GM23338 (cell line): ENCODE results near the gene SACM1L. TPM values are rescaled to one million over a fixed set of nuclear protein-coding genes. Genes with fewer than 3 reads are reported as not detected.

Experiments used
- ATAC-seq: fragments of 200-7000 bp; cut with Tn5 transposase; 3 replicates; pipeline ENCODE4 v1.9.1; 2020
- DNase-seq: peaks from one replicate; pipeline ENCODE4 v3.0.0-alpha.2; 2015; ENCODE audit warnings: low spot score
- H2AFZ ChIP-seq: fragments of 200-600 bp; sonication (generic); 2 replicates; pipeline ENCODE4 v1.8.0; 2016; ENCODE audit warnings: antibody characterized with exemption, mild to moderate bottlenecking, moderate library complexity
- H3F3A ChIP-seq: fragments of 200-600 bp; sonication (generic); replicated peaks from 2 replicates; pipeline ENCODE4 v1.8.0; 2017; ENCODE audit warnings: antibody characterized with exemption, mixed run types, low read depth
- H3K27ac ChIP-seq: fragments of 200-600 bp; sonication (generic); 2 replicates; pipeline ENCODE4 v1.6.1; 2016; ENCODE audit warnings: low read depth
- H3K27me3 ChIP-seq: fragments of 200-600 bp; sonication (generic); 2 replicates; pipeline ENCODE4 v1.8.0; 2016; ENCODE audit warnings: mild to moderate bottlenecking, mixed run types, moderate library complexity; ENCODE audit not compliant: insufficient read depth
- H3K36me3 ChIP-seq: fragments of 200-600 bp; sonication (generic); 2 replicates; pipeline ENCODE4 v1.8.0; 2016; ENCODE audit warnings: mild to moderate bottlenecking; ENCODE audit not compliant: insufficient read depth
- H3K4me1 ChIP-seq: fragments of 200-600 bp; sonication (generic); 2 replicates; pipeline ENCODE4 v1.8.0; 2016; ENCODE audit warnings: mild to moderate bottlenecking, moderate library complexity; ENCODE audit not compliant: insufficient read depth
- H3K4me2 ChIP-seq: fragments of 200-600 bp; sonication (generic); 2 replicates; pipeline ENCODE4 v1.7.1; 2017; ENCODE audit warnings: mixed run types
- H3K4me3 ChIP-seq: fragments of 200-600 bp; sonication (generic); 2 replicates; pipeline ENCODE4 v1.6.1; 2016; ENCODE audit warnings: mixed run types
- H3K79me2 ChIP-seq: fragments of 200-600 bp; sonication (generic); replicated peaks from 2 replicates; pipeline ENCODE4 v1.8.0; 2017; ENCODE audit warnings: mild to moderate bottlenecking; ENCODE audit not compliant: insufficient read depth
- H3K9me2 ChIP-seq: fragments of 200-600 bp; sonication (generic); 2 replicates; pipeline ENCODE4 v1.8.0; 2017; ENCODE audit not compliant: insufficient read depth
- H4K20me1 ChIP-seq: fragments of 200-600 bp; sonication (generic); replicated peaks from 2 replicates; pipeline ENCODE4 v1.8.0; 2017; ENCODE audit warnings: mild to moderate bottlenecking; ENCODE audit not compliant: insufficient read depth
- H3K27ac Mint-ChIP-seq: 2 replicates; pipeline ENCODE4 v1.8.0; 2020; ENCODE audit warnings: inconsistent platforms, mild to moderate bottlenecking, moderate library complexity, mixed read lengths
- H3K27me3 Mint-ChIP-seq: 3 replicates; pipeline ENCODE4 v1.8.0; 2022; ENCODE audit warnings: low read depth, mild to moderate bottlenecking, moderate library complexity, mixed read lengths, inconsistent platforms; ENCODE audit not compliant: insufficient read depth, poor library complexity
- H3K36me3 Mint-ChIP-seq: 3 replicates; pipeline ENCODE4 v1.8.0; 2021; ENCODE audit warnings: low read depth, mild to moderate bottlenecking, inconsistent platforms, moderate library complexity, mixed read lengths
- H3K4me1 Mint-ChIP-seq: 3 replicates; pipeline ENCODE4 v1.8.0; 2020; ENCODE audit warnings: mild to moderate bottlenecking, inconsistent platforms, mixed read lengths
- H3K4me3 Mint-ChIP-seq: 3 replicates; pipeline ENCODE4 v1.8.0; 2021; ENCODE audit warnings: moderate library complexity, mild to moderate bottlenecking, inconsistent platforms, mixed read lengths
- H3K9me3 Mint-ChIP-seq: 3 replicates; pipeline ENCODE4 v1.8.0; 2020; ENCODE audit warnings: moderate library complexity, mild to moderate bottlenecking, inconsistent platforms, mixed read lengths
- CREB1 ChIP-seq: fragments of 250-450 bp; sonication (Bioruptor Pico); IDR thresholded peaks from 2 replicates; pipeline ENCODE4 v1.5.0; 2020; ENCODE audit warnings: low read depth, mild to moderate bottlenecking, moderate library complexity
- EZH2 ChIP-seq: fragments of 200-600 bp; sonication (generic); IDR thresholded peaks from one replicate; pipeline ENCODE4 v1.8.0; 2017; ENCODE audit warnings: antibody characterized with exemption, mild to moderate bottlenecking, low read depth; ENCODE audit not compliant: unreplicated experiment
- EZH2phosphoT487 ChIP-seq: fragments of 200-600 bp; sonication (generic); IDR thresholded peaks from one replicate; pipeline ENCODE4 v1.8.1; 2018; ENCODE audit warnings: antibody characterized with exemption; ENCODE audit not compliant: unreplicated experiment
- JUNB ChIP-seq: IDR thresholded peaks from one replicate; pipeline ENCODE4 v1.6.1; 2016; ENCODE audit warnings: antibody characterized with exemption; ENCODE audit not compliant: unreplicated experiment
- NANOG ChIP-seq: IDR thresholded peaks from 2 replicates; pipeline ENCODE4 v1.6.1; 2016; ENCODE audit warnings: antibody characterized with exemption, borderline replicate concordance
- POLR2AphosphoS5 ChIP-seq: IDR thresholded peaks from 2 replicates; pipeline ENCODE4 v1.6.1; 2016; ENCODE audit warnings: antibody characterized with exemption, low read depth
- STAT1 ChIP-seq: IDR thresholded peaks from one replicate; pipeline ENCODE4 v1.6.1; 2016; ENCODE audit warnings: antibody characterized with exemption; ENCODE audit not compliant: unreplicated experiment
- ZNF114 ChIP-seq: fragments of 250-450 bp; sonication (Bioruptor Pico); IDR thresholded peaks from 2 replicates; pipeline ENCODE4 v1.5.0; 2020; ENCODE audit warnings: mild to moderate bottlenecking, moderate library complexity
- ZNF331 ChIP-seq: fragments of 250-450 bp; sonication (Bioruptor Pico); IDR thresholded peaks from 2 replicates; pipeline ENCODE4 v1.5.0; 2020; ENCODE audit warnings: low read depth, mild to moderate bottlenecking, moderate library complexity
- polyA plus RNA-seq: library from polyadenylated mRNA; unstranded; fragments of >200 nt; fragmentation: Nextera tagmentation; extraction: Ambion mirVana; gene quantifications from 2 replicates; pipeline ENCODE4 v1.2.1, GENCODE V29; 2016
- total RNA-seq: library from RNA; depleted of rRNA; stranded (reverse); fragments of >200 nt; shearing (Covaris generic); gene quantifications from 2 replicates; pipeline ENCODE4 v1.2.3, GENCODE V29; 2014
- TF ChIP-seq, protein P1 (sequence below): IDR thresholded peaks from 2 replicates; pipeline ENCODE4 v1.6.1; 2016; ENCODE audit warnings: antibody characterized with exemption
- TF ChIP-seq, protein P2 (sequence below): IDR thresholded peaks from one replicate; pipeline ENCODE4 v1.6.1; 2018; ENCODE audit warnings: antibody characterized with exemption; ENCODE audit not compliant: unreplicated experiment
- TF ChIP-seq, protein P3 (sequence below), 2 experiments: fragments of 200-600 bp in 1 of 2; sonication (generic) in 1 of 2; conservative IDR thresholded peaks; 2 replicates each; pipeline versions ENCODE4 v1.5.1 to v1.6.1; 2016 to 2017; ENCODE audit warnings: antibody characterized with exemption in 2 of 2, low read depth in 2 of 2, mild to moderate bottlenecking in 2 of 2, moderate library complexity in 1 of 2
- TF ChIP-seq, protein P4 (sequence below): fragments of 250-450 bp; sonication (Bioruptor Pico); IDR thresholded peaks from 2 replicates; pipeline ENCODE4 v1.5.0; 2020; ENCODE audit warnings: mild to moderate bottlenecking, moderate library complexity

Gene SACM1L
- total and polyA plus RNA-seq, 2 experiments from 2014 or later, result 43.5 to 97.8 TPM

DNA sequence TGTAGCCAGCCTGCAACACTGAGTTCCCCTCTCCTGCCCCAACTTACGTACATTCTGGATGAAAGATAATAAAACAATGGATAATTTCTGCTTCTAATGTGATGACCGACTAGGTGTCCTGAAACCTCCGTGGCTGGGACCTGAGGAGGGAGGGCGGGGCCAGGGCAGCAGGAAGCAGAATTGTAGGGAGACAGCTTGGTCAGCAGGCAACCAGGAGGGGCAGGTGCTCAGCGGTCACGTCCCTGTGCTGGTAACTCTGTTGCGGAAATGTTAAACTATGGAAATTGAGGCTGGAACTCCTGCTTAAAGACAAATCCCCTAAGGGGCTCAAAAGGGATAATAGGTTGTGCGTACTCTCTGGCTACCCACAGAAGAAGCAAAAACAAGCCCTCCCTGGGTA is 76.8 kb downstream of the SACM1L start:
- peaks cover 13% of the 10 kb centered on the region for H3K27me3 Mint-ChIP-seq
- H3K79me2 ChIP-seq, result no peaks in the 10 kb centered on the region
- H3K4me1 ChIP-seq, result 0 out of 2 replicates have a peak, but pooled peaks cover under 1% of the 10 kb centered on the region
- no peak for DNase-seq
- ATAC-seq, result no peak
- H3K27ac Mint-ChIP-seq, result no peak overlapping the region
- no peak overlapping the region for H3K27ac ChIP-seq
- peaks cover 4% of the 10 kb centered on the region; the same call in 2 of the 3 replicates for H3K4me1 Mint-ChIP-seq
- no peak overlapping the region for H3K4me2 ChIP-seq
- H3K9me3 Mint-ChIP-seq, result peaks cover 11% of the 10 kb centered on the region
- no peaks in the 10 kb centered on the region for H3F3A ChIP-seq
- H3K4me3 ChIP-seq, result no peak overlapping the region
- H2AFZ ChIP-seq, result no peak overlapping the region
- H4K20me1 ChIP-seq, result no peaks in the 10 kb centered on the region
- no peaks in the 10 kb centered on the region; the same call in 2 of the 3 replicates for H3K36me3 Mint-ChIP-seq
- no peak overlapping the region for H3K4me3 Mint-ChIP-seq
- 0 out of 2 replicates have a peak, but pooled peaks cover 5% of the 10 kb centered on the region for H3K9me2 ChIP-seq
- no peak for TF ChIP-seq JUNB
- no peak for TF ChIP-seq EZH2phosphoT487
- no peak for TF ChIP-seq CREB1 (CRISPR knock-in tag)
- TF ChIP-seq, protein P1, sequence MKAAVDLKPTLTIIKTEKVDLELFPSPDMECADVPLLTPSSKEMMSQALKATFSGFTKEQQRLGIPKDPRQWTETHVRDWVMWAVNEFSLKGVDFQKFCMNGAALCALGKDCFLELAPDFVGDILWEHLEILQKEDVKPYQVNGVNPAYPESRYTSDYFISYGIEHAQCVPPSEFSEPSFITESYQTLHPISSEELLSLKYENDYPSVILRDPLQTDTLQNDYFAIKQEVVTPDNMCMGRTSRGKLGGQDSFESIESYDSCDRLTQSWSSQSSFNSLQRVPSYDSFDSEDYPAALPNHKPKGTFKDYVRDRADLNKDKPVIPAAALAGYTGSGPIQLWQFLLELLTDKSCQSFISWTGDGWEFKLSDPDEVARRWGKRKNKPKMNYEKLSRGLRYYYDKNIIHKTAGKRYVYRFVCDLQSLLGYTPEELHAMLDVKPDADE, result no peak
- no peak for TF ChIP-seq ZNF331 (CRISPR knock-in tag)
- no peak for TF ChIP-seq EZH2
- TF ChIP-seq, protein P2, sequence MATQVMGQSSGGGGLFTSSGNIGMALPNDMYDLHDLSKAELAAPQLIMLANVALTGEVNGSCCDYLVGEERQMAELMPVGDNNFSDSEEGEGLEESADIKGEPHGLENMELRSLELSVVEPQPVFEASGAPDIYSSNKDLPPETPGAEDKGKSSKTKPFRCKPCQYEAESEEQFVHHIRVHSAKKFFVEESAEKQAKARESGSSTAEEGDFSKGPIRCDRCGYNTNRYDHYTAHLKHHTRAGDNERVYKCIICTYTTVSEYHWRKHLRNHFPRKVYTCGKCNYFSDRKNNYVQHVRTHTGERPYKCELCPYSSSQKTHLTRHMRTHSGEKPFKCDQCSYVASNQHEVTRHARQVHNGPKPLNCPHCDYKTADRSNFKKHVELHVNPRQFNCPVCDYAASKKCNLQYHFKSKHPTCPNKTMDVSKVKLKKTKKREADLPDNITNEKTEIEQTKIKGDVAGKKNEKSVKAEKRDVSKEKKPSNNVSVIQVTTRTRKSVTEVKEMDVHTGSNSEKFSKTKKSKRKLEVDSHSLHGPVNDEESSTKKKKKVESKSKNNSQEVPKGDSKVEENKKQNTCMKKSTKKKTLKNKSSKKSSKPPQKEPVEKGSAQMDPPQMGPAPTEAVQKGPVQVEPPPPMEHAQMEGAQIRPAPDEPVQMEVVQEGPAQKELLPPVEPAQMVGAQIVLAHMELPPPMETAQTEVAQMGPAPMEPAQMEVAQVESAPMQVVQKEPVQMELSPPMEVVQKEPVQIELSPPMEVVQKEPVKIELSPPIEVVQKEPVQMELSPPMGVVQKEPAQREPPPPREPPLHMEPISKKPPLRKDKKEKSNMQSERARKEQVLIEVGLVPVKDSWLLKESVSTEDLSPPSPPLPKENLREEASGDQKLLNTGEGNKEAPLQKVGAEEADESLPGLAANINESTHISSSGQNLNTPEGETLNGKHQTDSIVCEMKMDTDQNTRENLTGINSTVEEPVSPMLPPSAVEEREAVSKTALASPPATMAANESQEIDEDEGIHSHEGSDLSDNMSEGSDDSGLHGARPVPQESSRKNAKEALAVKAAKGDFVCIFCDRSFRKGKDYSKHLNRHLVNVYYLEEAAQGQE, result no peak
- TF ChIP-seq STAT1, result no peak
- no peak for TF ChIP-seq POLR2AphosphoS5
- TF ChIP-seq NANOG, result no peak
- no peak for TF ChIP-seq ZNF114
- TF ChIP-seq, protein P3, sequence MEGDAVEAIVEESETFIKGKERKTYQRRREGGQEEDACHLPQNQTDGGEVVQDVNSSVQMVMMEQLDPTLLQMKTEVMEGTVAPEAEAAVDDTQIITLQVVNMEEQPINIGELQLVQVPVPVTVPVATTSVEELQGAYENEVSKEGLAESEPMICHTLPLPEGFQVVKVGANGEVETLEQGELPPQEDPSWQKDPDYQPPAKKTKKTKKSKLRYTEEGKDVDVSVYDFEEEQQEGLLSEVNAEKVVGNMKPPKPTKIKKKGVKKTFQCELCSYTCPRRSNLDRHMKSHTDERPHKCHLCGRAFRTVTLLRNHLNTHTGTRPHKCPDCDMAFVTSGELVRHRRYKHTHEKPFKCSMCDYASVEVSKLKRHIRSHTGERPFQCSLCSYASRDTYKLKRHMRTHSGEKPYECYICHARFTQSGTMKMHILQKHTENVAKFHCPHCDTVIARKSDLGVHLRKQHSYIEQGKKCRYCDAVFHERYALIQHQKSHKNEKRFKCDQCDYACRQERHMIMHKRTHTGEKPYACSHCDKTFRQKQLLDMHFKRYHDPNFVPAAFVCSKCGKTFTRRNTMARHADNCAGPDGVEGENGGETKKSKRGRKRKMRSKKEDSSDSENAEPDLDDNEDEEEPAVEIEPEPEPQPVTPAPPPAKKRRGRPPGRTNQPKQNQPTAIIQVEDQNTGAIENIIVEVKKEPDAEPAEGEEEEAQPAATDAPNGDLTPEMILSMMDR (conservative IDR thresholded peaks at IDR 0.05; ENCODE audit: low read depth in 2 of 2), result no peak
- TF ChIP-seq, protein P4, sequence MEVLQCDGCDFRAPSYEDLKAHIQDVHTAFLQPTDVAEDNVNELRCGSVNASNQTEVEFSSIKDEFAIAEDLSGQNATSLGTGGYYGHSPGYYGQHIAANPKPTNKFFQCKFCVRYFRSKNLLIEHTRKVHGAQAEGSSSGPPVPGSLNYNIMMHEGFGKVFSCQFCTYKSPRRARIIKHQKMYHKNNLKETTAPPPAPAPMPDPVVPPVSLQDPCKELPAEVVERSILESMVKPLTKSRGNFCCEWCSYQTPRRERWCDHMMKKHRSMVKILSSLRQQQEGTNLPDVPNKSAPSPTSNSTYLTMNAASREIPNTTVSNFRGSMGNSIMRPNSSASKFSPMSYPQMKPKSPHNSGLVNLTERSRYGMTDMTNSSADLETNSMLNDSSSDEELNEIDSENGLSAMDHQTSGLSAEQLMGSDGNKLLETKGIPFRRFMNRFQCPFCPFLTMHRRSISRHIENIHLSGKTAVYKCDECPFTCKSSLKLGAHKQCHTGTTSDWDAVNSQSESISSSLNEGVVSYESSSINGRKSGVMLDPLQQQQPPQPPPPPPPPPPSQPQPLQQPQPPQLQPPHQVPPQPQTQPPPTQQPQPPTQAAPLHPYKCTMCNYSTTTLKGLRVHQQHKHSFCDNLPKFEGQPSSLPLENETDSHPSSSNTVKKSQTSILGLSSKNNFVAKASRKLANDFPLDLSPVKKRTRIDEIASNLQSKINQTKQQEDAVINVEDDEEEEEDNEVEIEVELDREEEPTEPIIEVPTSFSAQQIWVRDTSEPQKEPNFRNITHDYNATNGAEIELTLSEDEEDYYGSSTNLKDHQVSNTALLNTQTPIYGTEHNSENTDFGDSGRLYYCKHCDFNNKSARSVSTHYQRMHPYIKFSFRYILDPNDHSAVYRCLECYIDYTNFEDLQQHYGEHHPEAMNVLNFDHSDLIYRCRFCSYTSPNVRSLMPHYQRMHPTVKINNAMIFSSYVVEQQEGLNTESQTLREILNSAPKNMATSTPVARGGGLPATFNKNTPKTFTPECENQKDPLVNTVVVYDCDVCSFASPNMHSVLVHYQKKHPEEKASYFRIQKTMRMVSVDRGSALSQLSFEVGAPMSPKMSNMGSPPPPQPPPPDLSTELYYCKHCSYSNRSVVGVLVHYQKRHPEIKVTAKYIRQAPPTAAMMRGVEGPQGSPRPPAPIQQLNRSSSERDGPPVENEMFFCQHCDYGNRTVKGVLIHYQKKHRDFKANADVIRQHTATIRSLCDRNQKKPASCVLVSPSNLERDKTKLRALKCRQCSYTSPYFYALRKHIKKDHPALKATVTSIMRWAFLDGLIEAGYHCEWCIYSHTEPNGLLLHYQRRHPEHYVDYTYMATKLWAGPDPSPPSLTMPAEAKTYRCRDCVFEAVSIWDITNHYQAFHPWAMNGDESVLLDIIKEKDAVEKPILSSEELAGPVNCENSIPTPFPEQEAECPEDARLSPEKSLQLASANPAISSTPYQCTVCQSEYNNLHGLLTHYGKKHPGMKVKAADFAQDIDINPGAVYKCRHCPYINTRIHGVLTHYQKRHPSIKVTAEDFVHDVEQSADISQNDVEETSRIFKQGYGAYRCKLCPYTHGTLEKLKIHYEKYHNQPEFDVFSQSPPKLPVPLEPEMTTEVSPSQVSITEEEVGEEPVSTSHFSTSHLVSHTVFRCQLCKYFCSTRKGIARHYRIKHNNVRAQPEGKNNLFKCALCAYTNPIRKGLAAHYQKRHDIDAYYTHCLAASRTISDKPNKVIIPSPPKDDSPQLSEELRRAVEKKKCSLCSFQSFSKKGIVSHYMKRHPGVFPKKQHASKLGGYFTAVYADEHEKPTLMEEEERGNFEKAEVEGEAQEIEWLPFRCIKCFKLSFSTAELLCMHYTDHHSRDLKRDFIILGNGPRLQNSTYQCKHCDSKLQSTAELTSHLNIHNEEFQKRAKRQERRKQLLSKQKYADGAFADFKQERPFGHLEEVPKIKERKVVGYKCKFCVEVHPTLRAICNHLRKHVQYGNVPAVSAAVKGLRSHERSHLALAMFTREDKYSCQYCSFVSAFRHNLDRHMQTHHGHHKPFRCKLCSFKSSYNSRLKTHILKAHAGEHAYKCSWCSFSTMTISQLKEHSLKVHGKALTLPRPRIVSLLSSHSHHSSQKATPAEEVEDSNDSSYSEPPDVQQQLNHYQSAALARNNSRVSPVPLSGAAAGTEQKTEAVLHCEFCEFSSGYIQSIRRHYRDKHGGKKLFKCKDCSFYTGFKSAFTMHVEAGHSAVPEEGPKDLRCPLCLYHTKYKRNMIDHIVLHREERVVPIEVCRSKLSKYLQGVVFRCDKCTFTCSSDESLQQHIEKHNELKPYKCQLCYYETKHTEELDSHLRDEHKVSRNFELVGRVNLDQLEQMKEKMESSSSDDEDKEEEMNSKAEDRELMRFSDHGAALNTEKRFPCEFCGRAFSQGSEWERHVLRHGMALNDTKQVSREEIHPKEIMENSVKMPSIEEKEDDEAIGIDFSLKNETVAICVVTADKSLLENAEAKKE (CRISPR knock-in tag), result no peak
- H3K27me3 ChIP-seq, result no peaks in the 10 kb centered on the region
- no peaks in the 10 kb centered on the region for H3K36me3 ChIP-seq
